ENCODE measurements around the gene ARHGEF7. TPM values are rescaled to one million over a fixed set of nuclear protein-coding genes. Genes with fewer than 3 reads are reported as not detected.

The ARHGEF7 gene, protein sequence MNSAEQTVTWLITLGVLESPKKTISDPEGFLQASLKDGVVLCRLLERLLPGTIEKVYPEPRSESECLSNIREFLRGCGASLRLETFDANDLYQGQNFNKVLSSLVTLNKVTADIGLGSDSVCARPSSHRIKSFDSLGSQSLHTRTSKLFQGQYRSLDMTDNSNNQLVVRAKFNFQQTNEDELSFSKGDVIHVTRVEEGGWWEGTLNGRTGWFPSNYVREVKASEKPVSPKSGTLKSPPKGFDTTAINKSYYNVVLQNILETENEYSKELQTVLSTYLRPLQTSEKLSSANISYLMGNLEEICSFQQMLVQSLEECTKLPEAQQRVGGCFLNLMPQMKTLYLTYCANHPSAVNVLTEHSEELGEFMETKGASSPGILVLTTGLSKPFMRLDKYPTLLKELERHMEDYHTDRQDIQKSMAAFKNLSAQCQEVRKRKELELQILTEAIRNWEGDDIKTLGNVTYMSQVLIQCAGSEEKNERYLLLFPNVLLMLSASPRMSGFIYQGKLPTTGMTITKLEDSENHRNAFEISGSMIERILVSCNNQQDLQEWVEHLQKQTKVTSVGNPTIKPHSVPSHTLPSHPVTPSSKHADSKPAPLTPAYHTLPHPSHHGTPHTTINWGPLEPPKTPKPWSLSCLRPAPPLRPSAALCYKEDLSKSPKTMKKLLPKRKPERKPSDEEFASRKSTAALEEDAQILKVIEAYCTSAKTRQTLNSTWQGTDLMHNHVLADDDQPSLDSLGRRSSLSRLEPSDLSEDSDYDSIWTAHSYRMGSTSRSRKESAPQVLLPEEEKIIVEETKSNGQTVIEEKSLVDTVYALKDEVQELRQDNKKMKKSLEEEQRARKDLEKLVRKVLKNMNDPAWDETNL
- total RNA-seq, result 182 and 211 TPM in 2 replicates

DNA sequence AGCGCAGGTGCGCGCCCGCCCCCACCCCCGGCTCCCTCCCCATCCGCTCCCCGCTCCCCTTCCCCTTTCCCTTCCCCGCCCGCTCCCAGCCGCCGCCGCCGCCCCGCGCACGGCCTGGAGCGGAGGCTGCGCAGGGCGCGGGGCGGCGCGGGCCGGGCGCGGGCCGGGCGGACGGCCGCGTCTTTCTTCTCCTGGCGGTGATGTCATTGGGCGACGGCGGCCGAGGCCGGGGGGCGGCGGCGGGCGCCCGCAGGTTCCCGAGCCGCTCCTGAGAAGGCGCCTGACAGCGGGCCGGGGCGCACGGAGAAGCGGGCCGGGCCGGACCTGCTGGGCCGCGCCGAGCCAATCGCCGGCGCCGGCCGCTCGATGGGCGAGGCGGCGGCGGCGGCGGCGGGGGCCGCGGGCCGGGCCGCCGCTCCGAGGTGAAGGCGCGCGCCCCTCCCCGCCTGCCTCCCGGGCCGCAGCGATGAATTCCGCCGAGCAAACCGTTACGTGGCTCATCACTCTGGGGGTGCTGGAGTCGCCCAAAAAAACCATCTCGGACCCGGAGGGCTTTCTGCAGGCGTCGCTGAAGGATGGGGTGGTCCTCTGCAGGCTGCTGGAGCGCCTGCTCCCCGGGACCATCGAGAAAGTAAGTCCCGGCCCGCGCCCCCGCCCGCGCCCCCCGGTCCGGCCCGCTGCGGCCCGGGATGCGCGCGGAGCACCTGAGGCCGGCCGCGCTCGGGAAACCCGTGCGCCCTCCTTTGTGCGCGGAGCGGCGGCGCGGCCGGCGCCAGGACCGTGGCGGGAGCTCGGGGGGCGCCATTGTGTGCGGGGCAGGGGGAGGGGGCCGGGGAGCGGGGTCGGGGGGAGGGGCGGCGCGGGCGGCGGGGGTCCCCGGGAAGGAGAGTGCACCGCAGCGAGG, at the start of gene ARHGEF7:
Gene ARHGEF7 (plus strand): TSS at position 250 of the 904 bp plus-strand sequence. CDS start 217 bp downstream, at position 467.

DNA sequence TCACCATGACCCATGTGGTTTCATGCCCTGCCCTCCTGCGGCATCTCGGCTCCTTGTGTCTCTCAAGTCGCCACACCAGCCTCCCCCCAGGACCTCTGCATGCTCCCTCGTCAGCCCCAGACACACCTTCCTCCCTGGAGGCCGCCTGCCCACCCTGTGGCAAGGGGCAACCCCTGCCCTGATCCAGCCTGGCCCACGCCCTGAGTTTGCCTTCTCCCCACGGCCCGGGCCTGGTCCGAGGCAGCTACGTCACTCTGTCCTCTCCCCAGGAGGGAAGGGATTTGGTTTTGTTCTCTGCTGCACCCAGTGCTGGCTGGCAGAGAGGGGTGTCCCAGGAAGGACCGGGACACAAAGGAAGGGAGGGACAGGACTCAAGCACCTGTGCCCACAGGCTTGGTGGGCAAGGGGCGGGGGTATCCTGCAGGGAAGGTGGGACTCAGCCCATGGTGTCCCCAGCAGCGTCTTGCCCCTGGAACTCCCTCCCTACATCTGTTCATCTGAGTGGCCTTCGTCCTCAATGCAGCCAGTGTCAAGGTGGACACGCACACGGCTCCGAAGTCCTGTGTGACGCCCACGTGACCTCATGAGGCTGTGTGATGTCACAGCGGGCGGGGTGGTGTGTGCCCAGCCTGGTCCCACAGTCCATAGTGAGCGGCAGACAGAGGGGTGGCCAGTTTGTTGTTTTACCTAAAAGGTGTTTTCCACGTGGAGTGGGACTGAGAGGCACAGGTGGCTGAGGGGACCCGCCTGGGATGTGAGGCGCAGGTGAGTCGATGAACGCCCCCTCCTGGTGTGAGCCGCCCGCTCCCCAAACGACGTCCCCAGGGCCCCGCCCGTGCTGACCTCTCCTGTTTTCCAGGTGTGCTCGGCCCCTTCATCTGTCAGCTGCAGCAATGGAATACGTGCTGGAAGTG, 205.1 kb downstream of the ARHGEF7 start, which contains the start of gene TEX29:
Gene TEX29 (plus strand): TSS at position 645 of the 914 bp plus-strand sequence. CDS start 249 bp downstream, at position 894.

Other genes with a start within 250 kb of the ARHGEF7 start
- gene ANKRD10, start 200.2 kb upstream of the ARHGEF7 start, total RNA-seq, result 60.1 and 65.0 TPM in 2 replicates
- gene TEX29, start 205.3 kb downstream of the ARHGEF7 start, total RNA-seq, result not detected in 2 replicates